K562 (cell line): ENCODE data around the gene ENTPD6. TPM values are rescaled to one million over a fixed set of nuclear protein-coding genes. Genes with fewer than 3 reads are reported as not detected.

Experiments
- GTF2A2 ChIP-seq: IDR thresholded peaks from 2 replicates; pipeline ENCODE4 v1.6.1; 2016; ENCODE audit warnings: mild to moderate bottlenecking, missing genetic modification characterization, missing compliant biosample characterization
- PTRF ChIP-seq: fragments of 450-650 bp; IDR thresholded peaks from 2 replicates; pipeline ENCODE4 v1.6.1; 2016; ENCODE audit warnings: mild to moderate bottlenecking, missing genetic modification characterization, missing compliant biosample characterization
- PYGO2 ChIP-seq: fragments of 450-650 bp; IDR thresholded peaks from 2 replicates; pipeline ENCODE4 v1.6.1; 2016; ENCODE audit warnings: mild to moderate bottlenecking, missing genetic modification characterization, moderate library complexity, missing compliant biosample characterization
- ZNF592 ChIP-seq: fragments of 450-650 bp; IDR thresholded peaks from 2 replicates; pipeline ENCODE4 v1.6.1; 2017; ENCODE audit warnings: antibody characterized with exemption, mild to moderate bottlenecking
- polyA plus RNA-seq, 8 experiments: library from polyadenylated mRNA; depleted of rRNA in 4 of 8; stranded (reverse) in 5 of 8; unstranded in 3 of 8; fragments of >200 nt; fragmentation: Nextera tagmentation in 2 of 8; fragmentation: Illumina TruSeq in 1 of 8; extraction: Ambion mirVana in 2 of 8; extraction: Trizol in 1 of 8; gene quantifications; 2 replicates each; pipeline versions ENCODE4 v1.2.1 to v1.2.3, GENCODE V29; 2011 to 2014; ENCODE audit warnings: inconsistent platforms in 1 of 8, missing spikeins in 1 of 8
- total RNA-seq, 7 experiments: library from RNA; depleted of rRNA in 6 of 7; stranded (reverse); fragments of >200 nt in 6 of 7; fragmentation: Illumina TruSeq in 2 of 7; extraction: Trizol in 2 of 7; gene quantifications; 2 replicates each; pipeline versions ENCODE4 v1.2.1 to v1.2.3, GENCODE V29; 2011 to 2021; ENCODE audit warnings: low replicate concordance in 1 of 7
- TF ChIP-seq, protein P1 (sequence below): fragments of 450-650 bp; formaldehyde crosslinking; conservative IDR thresholded peaks from 2 replicates; pipeline ENCODE4 v1.4.0; 2022; ENCODE audit warnings: mild to moderate bottlenecking, missing genetic modification characterization

ENTPD6 gene
- total and polyA plus RNA-seq, 9 of the 15 experiments (the other 6 are each of a cell fraction or from before 2014, with no cell fraction given) = 0.82 to 36.8 (median 22.4) TPM

- peak; percentile 65 for TF ChIP-seq ZNF592
- TF ChIP-seq, protein P1, sequence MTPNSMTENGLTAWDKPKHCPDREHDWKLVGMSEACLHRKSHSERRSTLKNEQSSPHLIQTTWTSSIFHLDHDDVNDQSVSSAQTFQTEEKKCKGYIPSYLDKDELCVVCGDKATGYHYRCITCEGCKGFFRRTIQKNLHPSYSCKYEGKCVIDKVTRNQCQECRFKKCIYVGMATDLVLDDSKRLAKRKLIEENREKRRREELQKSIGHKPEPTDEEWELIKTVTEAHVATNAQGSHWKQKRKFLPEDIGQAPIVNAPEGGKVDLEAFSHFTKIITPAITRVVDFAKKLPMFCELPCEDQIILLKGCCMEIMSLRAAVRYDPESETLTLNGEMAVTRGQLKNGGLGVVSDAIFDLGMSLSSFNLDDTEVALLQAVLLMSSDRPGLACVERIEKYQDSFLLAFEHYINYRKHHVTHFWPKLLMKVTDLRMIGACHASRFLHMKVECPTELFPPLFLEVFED (CRISPR knock-in tag) = peak; percentile 44; the same call in 1 of the 2 replicates
- TF ChIP-seq PTRF (tag) = peak; percentile 51; the same call in 1 of the 2 replicates
- TF ChIP-seq GTF2A2 (tag) = peak; percentile 58; the same call in 1 of the 2 replicates
- peak; percentile 46; the same call in 1 of the 2 replicates for TF ChIP-seq PYGO2 (tag)
Measured at GRCh38 chr20:25240851-25241658, 45.5 kb downstream of the ENTPD6 start (continued).
